GM12874 (cell line): ENCODE results near the gene MSH2.

Experiments used
- CTCF ChIP-seq: IDR thresholded peaks from 2 replicates; pipeline ENCODE4 v1.5.1; 2011; ENCODE audit warnings: low read depth, mild to moderate bottlenecking, control low read depth, low read length, moderate library complexity; ENCODE audit not compliant: insufficient read depth

MSH2 gene

GRCh38 chr2:47499621-47500309 is 96.8 kb downstream of the MSH2 start:
- TF ChIP-seq CTCF, result no peak

- no peak for TF ChIP-seq CTCF
These were observed 98.6 kb downstream of the MSH2 start for GRCh38 chr2:47501374-47502200.

- TF ChIP-seq CTCF, result no peak
These were observed 100.6 kb downstream of the MSH2 start for GRCh38 chr2:47503481-47504070.

GRCh38 chr2:47504174-47504810 is 101.3 kb downstream of the MSH2 start:
- no peak for TF ChIP-seq CTCF

GRCh38 chr2:47506024-47506423 is 103.1 kb downstream of the MSH2 start:
- no peak for TF ChIP-seq CTCF

GRCh38 chr2:47506436-47506835 is 103.5 kb downstream of the MSH2 start:
- TF ChIP-seq CTCF, result no peak

GRCh38 chr2:47508080-47508479 is 105.1 kb downstream of the MSH2 start:
- no peak for TF ChIP-seq CTCF
